ENCODE measurements around the gene SPA17.

SPA17 gene

GRCh38 chr11:124717786-124718651, 44.3 kb downstream of the SPA17 start:
- H3K27me3 ChIP-seq (ENCODE audit: control insufficient read depth in 2 of 2, insufficient read depth in 2 of 2, low read length in 2 of 2) = peaks cover 18 to 20% of the 10 kb centered on the region in 2 donors
- H3K36me3 ChIP-seq (ENCODE audit: control insufficient read depth in 2 of 2, insufficient read depth in 2 of 2, low read length in 2 of 2) = no peaks in the 10 kb centered on the region
- no peak overlapping the region for H3K27ac ChIP-seq (ENCODE audit: low read depth in 2 of 2, low read length in 2 of 2)
- peak overlapping the region; percentile 59 to 60 for H3K4me3 ChIP-seq (ENCODE audit: low read length in 2 of 2)
- no peaks in the 10 kb centered on the region for H3K9me3 ChIP-seq (ENCODE audit: control insufficient read depth in 2 of 2, low read length in 2 of 2)
- peaks cover 3 to 11% of the 10 kb centered on the region in 2 donors for H3K4me1 ChIP-seq (ENCODE audit: control insufficient read depth in 2 of 2, insufficient read depth in 2 of 2, low read length in 2 of 2)
- H3K9ac ChIP-seq (ENCODE audit: low read depth in 1 of 2, low read length in 2 of 2) = peak overlapping the region in 1 of 2 donors; percentile 27

- H3K9ac ChIP-seq (ENCODE audit: low read depth in 1 of 2, low read length in 2 of 2) = no peak overlapping the region
- H3K4me3 ChIP-seq (ENCODE audit: low read length in 2 of 2) = no peak overlapping the region
- H3K27me3 ChIP-seq (ENCODE audit: control insufficient read depth in 2 of 2, insufficient read depth in 2 of 2, low read length in 2 of 2) = peaks cover 18 to 20% of the 10 kb centered on the region in 2 donors
- peaks cover 3 to 11% of the 10 kb centered on the region in 2 donors for H3K4me1 ChIP-seq (ENCODE audit: control insufficient read depth in 2 of 2, insufficient read depth in 2 of 2, low read length in 2 of 2)
- no peaks in the 10 kb centered on the region for H3K36me3 ChIP-seq (ENCODE audit: control insufficient read depth in 2 of 2, insufficient read depth in 2 of 2, low read length in 2 of 2)
- H3K9me3 ChIP-seq (ENCODE audit: control insufficient read depth in 2 of 2, low read length in 2 of 2) = no peaks in the 10 kb centered on the region
- no peak overlapping the region for H3K27ac ChIP-seq (ENCODE audit: low read depth in 2 of 2, low read length in 2 of 2)
Measured at GRCh38 chr11:124718801-124719200, 45.1 kb downstream of the SPA17 start.

GRCh38 chr11:124719534-124719933, 45.8 kb downstream of the SPA17 start:
- no peaks in the 10 kb centered on the region for H3K36me3 ChIP-seq (ENCODE audit: control insufficient read depth in 2 of 2, insufficient read depth in 2 of 2, low read length in 2 of 2)
- H3K27ac ChIP-seq (ENCODE audit: low read depth in 2 of 2, low read length in 2 of 2) = no peak overlapping the region
- H3K9me3 ChIP-seq (ENCODE audit: control insufficient read depth in 2 of 2, low read length in 2 of 2) = no peaks in the 10 kb centered on the region
- peaks cover 18 to 20% of the 10 kb centered on the region in 2 donors for H3K27me3 ChIP-seq (ENCODE audit: control insufficient read depth in 2 of 2, insufficient read depth in 2 of 2, low read length in 2 of 2)
- no peak overlapping the region for H3K9ac ChIP-seq (ENCODE audit: low read depth in 1 of 2, low read length in 2 of 2)
- H3K4me1 ChIP-seq (ENCODE audit: control insufficient read depth in 2 of 2, insufficient read depth in 2 of 2, low read length in 2 of 2) = peaks cover 5 to 12% of the 10 kb centered on the region in 2 donors
- no peak overlapping the region for H3K4me3 ChIP-seq (ENCODE audit: low read length in 2 of 2)

GRCh38 chr11:124722176-124722575, 48.5 kb downstream of the SPA17 start:
- no peak overlapping the region for H3K4me3 ChIP-seq (ENCODE audit: low read length in 2 of 2)
- no peak overlapping the region for H3K27ac ChIP-seq (ENCODE audit: low read depth in 2 of 2, low read length in 2 of 2)
- peaks cover 16 to 25% of the 10 kb centered on the region in 2 donors for H3K4me1 ChIP-seq (ENCODE audit: control insufficient read depth in 2 of 2, insufficient read depth in 2 of 2, low read length in 2 of 2)
- H3K27me3 ChIP-seq (ENCODE audit: control insufficient read depth in 2 of 2, insufficient read depth in 2 of 2, low read length in 2 of 2) = peaks cover 18 to 20% of the 10 kb centered on the region in 2 donors
- no peaks in the 10 kb centered on the region for H3K9me3 ChIP-seq (ENCODE audit: control insufficient read depth in 2 of 2, low read length in 2 of 2)
- H3K9ac ChIP-seq (ENCODE audit: low read depth in 1 of 2, low read length in 2 of 2) = no peak overlapping the region
- H3K36me3 ChIP-seq (ENCODE audit: control insufficient read depth in 2 of 2, insufficient read depth in 2 of 2, low read length in 2 of 2) = no peaks in the 10 kb centered on the region

- peaks cover 13 to 14% of the 10 kb centered on the region in 2 donors for H3K4me1 ChIP-seq (ENCODE audit: control insufficient read depth in 2 of 2, insufficient read depth in 2 of 2, low read length in 2 of 2)
- peak overlapping the region; percentile 56 to 57 for H3K27ac ChIP-seq (ENCODE audit: low read depth in 2 of 2, low read length in 2 of 2)
- no peaks in the 10 kb centered on the region for H3K27me3 ChIP-seq (ENCODE audit: control insufficient read depth in 2 of 2, insufficient read depth in 2 of 2, low read length in 2 of 2)
- no peaks in the 10 kb centered on the region for H3K36me3 ChIP-seq (ENCODE audit: control insufficient read depth in 2 of 2, insufficient read depth in 2 of 2, low read length in 2 of 2)
- peak overlapping the region; percentile 19 to 55 for H3K4me3 ChIP-seq (ENCODE audit: low read length in 2 of 2)
- H3K9me3 ChIP-seq (ENCODE audit: control insufficient read depth in 2 of 2, low read length in 2 of 2) = no peaks in the 10 kb centered on the region
- H3K9ac ChIP-seq (ENCODE audit: low read depth in 1 of 2, low read length in 2 of 2) = no peak overlapping the region
Measured at GRCh38 chr11:124724979-124725718, 51.4 kb downstream of the SPA17 start.

GRCh38 chr11:124725719-124726105, 52.0 kb downstream of the SPA17 start:
- Histone ChIP-seq H3K27me3 (ENCODE audit: control insufficient read depth in 2 of 2, insufficient read depth in 2 of 2, low read length in 2 of 2) (no peaks in the 10 kb centered on the region), H3K27ac (ENCODE audit: low read depth in 2 of 2, low read length in 2 of 2) (peak overlapping the region in 1 of 2 donors; percentile 57), H3K4me1 (ENCODE audit: control insufficient read depth in 2 of 2, insufficient read depth in 2 of 2, low read length in 2 of 2) (peaks cover 13 to 14% of the 10 kb centered on the region in 2 donors), H3K9ac (ENCODE audit: low read depth in 1 of 2, low read length in 2 of 2) (no peak overlapping the region), H3K9me3 (ENCODE audit: control insufficient read depth in 2 of 2, low read length in 2 of 2) (no peaks in the 10 kb centered on the region), H3K36me3 (ENCODE audit: control insufficient read depth in 2 of 2, insufficient read depth in 2 of 2, low read length in 2 of 2) (no peaks in the 10 kb centered on the region), H3K4me3 (ENCODE audit: low read length in 2 of 2) (no peak overlapping the region)

- H3K9ac ChIP-seq (ENCODE audit: low read depth in 1 of 2, low read length in 2 of 2) = no peak overlapping the region
- H3K4me1 ChIP-seq (ENCODE audit: control insufficient read depth in 2 of 2, insufficient read depth in 2 of 2, low read length in 2 of 2) = peaks cover 13 to 14% of the 10 kb centered on the region in 2 donors
- no peaks in the 10 kb centered on the region for H3K27me3 ChIP-seq (ENCODE audit: control insufficient read depth in 2 of 2, insufficient read depth in 2 of 2, low read length in 2 of 2)
- H3K9me3 ChIP-seq (ENCODE audit: control insufficient read depth in 2 of 2, low read length in 2 of 2) = no peaks in the 10 kb centered on the region
- H3K27ac ChIP-seq (ENCODE audit: low read depth in 2 of 2, low read length in 2 of 2) = no peak overlapping the region
- no peak overlapping the region for H3K4me3 ChIP-seq (ENCODE audit: low read length in 2 of 2)
- no peaks in the 10 kb centered on the region for H3K36me3 ChIP-seq (ENCODE audit: control insufficient read depth in 2 of 2, insufficient read depth in 2 of 2, low read length in 2 of 2)
Measured at GRCh38 chr11:124727474-124727873, 53.8 kb downstream of the SPA17 start.

GRCh38 chr11:124728134-124728533, 54.4 kb downstream of the SPA17 start:
- H3K4me1 ChIP-seq (ENCODE audit: control insufficient read depth in 2 of 2, insufficient read depth in 2 of 2, low read length in 2 of 2) = peaks cover 13 to 14% of the 10 kb centered on the region in 2 donors
- no peaks in the 10 kb centered on the region for H3K36me3 ChIP-seq (ENCODE audit: control insufficient read depth in 2 of 2, insufficient read depth in 2 of 2, low read length in 2 of 2)
- H3K4me3 ChIP-seq (ENCODE audit: low read length in 2 of 2) = no peak overlapping the region

GRCh38 chr11:124729571-124729970, 55.9 kb downstream of the SPA17 start:
- H3K4me1 ChIP-seq (ENCODE audit: control insufficient read depth in 2 of 2, insufficient read depth in 2 of 2, low read length in 2 of 2) = peaks cover 11 to 12% of the 10 kb centered on the region in 2 donors
- no peaks in the 10 kb centered on the region for H3K9me3 ChIP-seq (ENCODE audit: control insufficient read depth in 2 of 2, low read length in 2 of 2)
- no peaks in the 10 kb centered on the region for H3K27me3 ChIP-seq (ENCODE audit: control insufficient read depth in 2 of 2, insufficient read depth in 2 of 2, low read length in 2 of 2)
- H3K4me3 ChIP-seq (ENCODE audit: low read length in 2 of 2) = no peak overlapping the region
- no peak overlapping the region for H3K9ac ChIP-seq (ENCODE audit: low read depth in 1 of 2, low read length in 2 of 2)
- no peaks in the 10 kb centered on the region for H3K36me3 ChIP-seq (ENCODE audit: control insufficient read depth in 2 of 2, insufficient read depth in 2 of 2, low read length in 2 of 2)
- H3K27ac ChIP-seq (ENCODE audit: low read depth in 2 of 2, low read length in 2 of 2) = no peak overlapping the region

More at GRCh38 chr11:124728134-124728533, 54.4 kb downstream of the SPA17 start:
- H3K9me3 ChIP-seq (ENCODE audit: control insufficient read depth in 2 of 2, low read length in 2 of 2) = no peaks in the 10 kb centered on the region
- no peak overlapping the region for H3K9ac ChIP-seq (ENCODE audit: low read depth in 1 of 2, low read length in 2 of 2)
- no peaks in the 10 kb centered on the region for H3K27me3 ChIP-seq (ENCODE audit: control insufficient read depth in 2 of 2, insufficient read depth in 2 of 2, low read length in 2 of 2)
- H3K27ac ChIP-seq (ENCODE audit: low read depth in 2 of 2, low read length in 2 of 2) = no peak overlapping the region

GRCh38 chr11:124732230-124732629, 58.5 kb downstream of the SPA17 start:
- Histone ChIP-seq H3K27ac (ENCODE audit: low read depth in 2 of 2, low read length in 2 of 2) (no peak overlapping the region), H3K9me3 (ENCODE audit: control insufficient read depth in 2 of 2, low read length in 2 of 2) (no peaks in the 10 kb centered on the region), H3K4me3 (ENCODE audit: low read length in 2 of 2) (no peak overlapping the region), H3K4me1 (ENCODE audit: control insufficient read depth in 2 of 2, insufficient read depth in 2 of 2, low read length in 2 of 2) (no peaks in the 10 kb centered on the region), H3K36me3 (ENCODE audit: control insufficient read depth in 2 of 2, insufficient read depth in 2 of 2, low read length in 2 of 2) (no peaks in the 10 kb centered on the region), H3K9ac (ENCODE audit: low read depth in 1 of 2, low read length in 2 of 2) (no peak overlapping the region), H3K27me3 (ENCODE audit: control insufficient read depth in 2 of 2, insufficient read depth in 2 of 2, low read length in 2 of 2) (no peaks in the 10 kb centered on the region)

Measured in mucosa of rectum (tissue), 2 donors.